HG02938 (cell line): ENCODE results near the gene SH2D1B.

Experiments
- ATAC-seq: cut with Tn5 transposase; IDR thresholded peaks from one replicate; pipeline ENCODE4 v1.9.1; 2021; ENCODE audit warnings: mild to moderate bottlenecking, moderate library complexity; ENCODE audit not compliant: unreplicated experiment

Gene SH2D1B

GRCh38 chr1:162400790-162401355, 11.1 kb downstream of the SH2D1B start:
- ATAC-seq, result no peak

GRCh38 chr1:162398999-162399580, 12.8 kb downstream of the SH2D1B start:
- ATAC-seq, result no peak

- ATAC-seq, result no peak
Measured at GRCh38 chr1:162397943-162398560, 13.9 kb downstream of the SH2D1B start.

- ATAC-seq, result no peak
Measured at GRCh38 chr1:162397039-162397448, 14.9 kb downstream of the SH2D1B start.

- no peak for ATAC-seq
Measured at GRCh38 chr1:162396201-162396906, 15.6 kb downstream of the SH2D1B start.

- ATAC-seq, result peak; percentile 54
Measured at GRCh38 chr1:162391790-162392563, 20.0 kb downstream of the SH2D1B start.

GRCh38 chr1:162390396-162391185, 21.3 kb downstream of the SH2D1B start:
- no peak for ATAC-seq

GRCh38 chr1:162389971-162390370, 22.0 kb downstream of the SH2D1B start:
- no peak for ATAC-seq

- no peak for ATAC-seq
Measured at GRCh38 chr1:162389021-162389818, 22.7 kb downstream of the SH2D1B start.

- no peak for ATAC-seq
Measured at GRCh38 chr1:162388615-162389014, 23.3 kb downstream of the SH2D1B start.

- no peak for ATAC-seq
Measured at GRCh38 chr1:162388083-162388594, 23.8 kb downstream of the SH2D1B start.

- ATAC-seq, result no peak
Measured at GRCh38 chr1:162387226-162388082, 24.5 kb downstream of the SH2D1B start.

- no peak for ATAC-seq
Measured at GRCh38 chr1:162386292-162387225, 25.4 kb downstream of the SH2D1B start.

- no peak for ATAC-seq
Measured at GRCh38 chr1:162385702-162386101, 26.2 kb downstream of the SH2D1B start.

- ATAC-seq, result no peak
Measured at GRCh38 chr1:162385280-162385623, 26.7 kb downstream of the SH2D1B start.

GRCh38 chr1:162384601-162385279, 27.2 kb downstream of the SH2D1B start:
- no peak for ATAC-seq

GRCh38 chr1:162384116-162384515, 27.8 kb downstream of the SH2D1B start:
- no peak for ATAC-seq
